ENCODE data around the gene EXD2.
A peak's percentile ranks its signal among the peaks of the same experiment; 100 is the strongest.
"Not testable (repeated sequence)": the region's sequence is repeated elsewhere in the genome, so short reads cannot be mapped to it uniquely, and the experiment has no call there.

The EXD2 gene, protein sequence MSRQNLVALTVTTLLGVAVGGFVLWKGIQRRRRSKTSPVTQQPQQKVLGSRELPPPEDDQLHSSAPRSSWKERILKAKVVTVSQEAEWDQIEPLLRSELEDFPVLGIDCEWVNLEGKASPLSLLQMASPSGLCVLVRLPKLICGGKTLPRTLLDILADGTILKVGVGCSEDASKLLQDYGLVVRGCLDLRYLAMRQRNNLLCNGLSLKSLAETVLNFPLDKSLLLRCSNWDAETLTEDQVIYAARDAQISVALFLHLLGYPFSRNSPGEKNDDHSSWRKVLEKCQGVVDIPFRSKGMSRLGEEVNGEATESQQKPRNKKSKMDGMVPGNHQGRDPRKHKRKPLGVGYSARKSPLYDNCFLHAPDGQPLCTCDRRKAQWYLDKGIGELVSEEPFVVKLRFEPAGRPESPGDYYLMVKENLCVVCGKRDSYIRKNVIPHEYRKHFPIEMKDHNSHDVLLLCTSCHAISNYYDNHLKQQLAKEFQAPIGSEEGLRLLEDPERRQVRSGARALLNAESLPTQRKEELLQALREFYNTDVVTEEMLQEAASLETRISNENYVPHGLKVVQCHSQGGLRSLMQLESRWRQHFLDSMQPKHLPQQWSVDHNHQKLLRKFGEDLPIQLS

DNA sequence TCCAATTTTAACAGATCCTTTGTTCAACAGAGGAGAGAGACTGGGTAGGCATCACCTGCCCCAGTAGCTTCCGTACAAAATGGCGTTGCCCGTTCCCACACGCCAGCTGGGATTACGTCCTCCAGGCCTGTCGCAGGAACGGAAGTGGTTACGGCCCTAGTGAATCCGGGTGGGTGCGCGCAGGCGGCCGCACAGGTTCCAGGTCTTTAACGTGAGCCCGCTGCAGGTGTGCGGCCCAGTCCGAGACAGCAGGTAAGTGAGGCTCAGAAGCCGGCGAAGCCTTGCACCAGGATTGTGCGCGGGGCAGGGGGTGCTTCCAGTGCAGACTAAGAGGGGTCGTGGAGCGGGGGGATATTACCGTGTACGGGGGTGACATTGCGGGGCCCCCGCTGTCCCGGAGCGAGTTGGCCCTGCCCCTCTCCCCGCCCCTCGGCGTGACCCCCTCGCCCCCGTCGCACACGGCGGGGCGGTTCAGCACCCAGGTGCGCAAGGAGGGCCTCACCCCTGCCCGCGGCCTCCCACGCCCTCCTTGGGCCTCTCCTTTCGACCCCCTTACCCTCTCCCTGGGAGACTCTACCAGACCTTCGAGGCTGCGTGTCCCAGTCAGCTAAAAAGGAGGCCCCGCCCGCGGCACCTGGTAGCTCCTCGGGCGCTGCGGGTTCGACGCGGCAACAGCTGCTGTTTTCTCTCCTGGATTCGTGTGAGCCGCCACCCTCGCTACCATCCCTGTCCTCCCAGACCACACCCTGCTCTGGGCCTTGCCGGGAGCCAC lies at the start of gene EXD2:
TSS of gene EXD2 (plus strand) at position 159 of the 772 bp plus-strand sequence. CDS start 17,973 bp downstream, outside the sequence.
- DNase-seq, result peak; percentile 74

DNA sequence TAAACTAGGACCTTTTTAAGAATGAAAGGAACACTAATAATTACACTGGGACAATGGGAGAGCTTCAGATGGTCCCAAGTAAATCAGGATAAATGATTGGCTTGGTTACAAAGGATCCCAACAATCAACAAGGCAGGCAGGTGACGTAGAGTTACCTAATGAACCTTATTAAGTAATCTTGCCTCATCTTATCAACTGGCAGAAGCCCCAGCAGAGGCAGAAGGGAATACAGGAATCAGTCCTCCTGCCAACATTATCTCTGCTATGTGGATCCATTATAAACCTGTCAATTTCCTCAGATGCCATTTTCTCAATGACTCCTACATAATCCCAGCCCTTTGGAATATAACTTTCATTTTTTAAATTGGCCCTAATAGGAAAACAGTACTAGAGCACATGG lies 49.7 kb upstream of the EXD2 start:
- DNase-seq, result no peak

DNA sequence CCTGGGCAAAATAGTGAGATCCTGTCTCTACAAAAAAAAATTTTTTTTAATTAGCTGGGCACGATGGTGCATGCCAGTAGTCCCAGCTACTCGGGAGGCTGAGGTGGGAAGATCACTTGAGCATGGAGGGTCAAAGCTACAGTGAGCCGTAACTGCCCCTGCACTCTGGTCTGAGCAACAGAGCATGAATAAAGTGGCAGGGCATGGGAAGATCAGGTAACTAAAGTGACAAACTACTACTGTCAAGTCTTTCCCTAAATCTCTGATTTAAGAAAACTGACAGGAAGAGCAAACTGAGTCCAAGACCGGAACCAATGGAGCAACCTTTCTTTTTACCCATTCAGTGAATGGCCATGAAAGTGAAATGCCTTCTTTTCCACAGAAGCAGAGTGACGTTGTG lies 49.2 kb upstream of the EXD2 start:
- DNase-seq, result no peak

DNA sequence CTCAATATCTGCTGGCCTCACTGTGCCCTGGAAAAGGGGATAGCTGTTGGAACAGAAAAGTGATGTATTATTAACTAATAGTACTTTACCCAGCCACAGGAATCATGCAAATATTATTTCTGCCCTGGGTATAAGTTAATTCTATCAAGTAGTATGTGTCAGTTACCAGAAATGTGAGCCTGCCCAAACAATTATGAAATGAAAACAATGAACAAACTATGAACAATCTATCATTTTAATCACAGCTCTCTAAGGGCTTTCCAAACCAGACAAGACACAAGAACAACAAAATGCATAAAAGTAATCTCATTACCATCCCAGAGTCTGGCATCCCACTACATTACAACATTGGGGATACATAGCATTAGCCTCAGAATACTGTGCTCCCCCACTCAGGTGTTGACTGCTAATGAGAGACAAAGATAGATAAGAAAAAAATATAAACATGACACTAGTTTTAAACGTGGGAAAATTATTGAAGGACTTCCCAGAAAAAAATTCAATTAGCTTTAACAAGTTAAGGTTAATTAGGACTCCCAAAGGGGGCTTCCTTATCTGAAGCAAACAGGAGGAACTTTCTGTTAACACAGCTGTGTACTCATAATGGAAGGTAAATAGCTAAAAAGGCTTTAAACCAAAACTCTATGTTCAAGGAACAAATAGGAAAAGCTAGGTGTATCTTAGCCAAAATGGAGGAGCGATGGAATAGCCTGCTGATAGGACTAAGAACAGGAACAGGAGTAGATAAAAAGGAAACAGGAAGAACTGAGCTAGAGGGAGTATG lies 41.6 kb upstream of the EXD2 start:
- DNase-seq, result no peak

DNA sequence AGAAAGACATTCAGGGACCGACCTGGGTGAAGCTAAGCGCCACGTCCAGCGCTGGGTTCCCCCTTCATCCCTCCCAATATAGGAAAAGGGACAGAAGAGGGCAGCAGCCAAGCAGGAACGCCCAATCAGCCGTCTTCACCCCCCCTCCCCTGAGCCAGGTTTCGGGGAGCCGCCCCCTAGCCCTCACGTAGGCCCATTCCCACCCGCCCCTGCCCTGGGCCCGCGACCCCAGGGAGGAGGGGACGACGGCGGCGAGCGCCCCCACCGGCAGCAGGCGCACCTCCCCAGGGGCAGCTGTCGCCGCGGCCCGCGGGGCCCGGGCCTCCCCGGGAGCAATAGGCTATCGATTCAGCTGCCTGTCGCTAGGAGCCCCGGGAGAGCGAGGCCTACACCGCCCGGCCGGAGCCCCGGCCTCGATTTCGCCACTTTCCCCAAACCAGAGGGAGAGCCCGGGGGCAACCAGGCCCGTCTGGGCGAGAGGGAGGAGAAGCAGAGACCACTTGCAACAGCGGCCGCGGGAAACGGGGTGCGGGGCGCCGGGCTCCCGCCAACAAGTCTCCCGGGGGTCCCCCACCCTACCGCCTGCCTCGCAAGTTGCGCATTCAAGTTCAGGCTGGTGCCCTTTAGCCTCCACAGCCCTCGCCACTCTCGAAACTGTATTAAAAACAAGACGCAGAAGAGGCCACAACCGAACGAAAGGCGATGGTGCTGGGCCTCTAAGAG lies 39.7 kb upstream of the EXD2 start:
- no peak for DNase-seq

- no peak for DNase-seq
Measured at GRCh38 chr14:69152181-69152901, 39.0 kb upstream of the EXD2 start.

DNA sequence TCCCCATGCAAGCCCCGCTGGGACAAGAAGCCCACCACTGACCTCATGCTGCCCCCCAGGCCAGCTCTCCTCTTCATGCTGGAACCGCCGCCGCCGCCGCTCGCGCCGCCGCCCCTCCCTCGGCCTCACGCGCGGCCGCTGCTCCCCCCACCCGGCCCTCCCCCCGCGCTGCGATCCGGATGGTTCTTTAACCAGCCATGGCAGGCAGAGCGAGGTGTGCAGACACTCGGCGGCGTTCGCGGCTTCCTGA lies 38.5 kb upstream of the EXD2 start, which contains the start of gene DCAF5:
TSS of gene DCAF5 (minus strand) at position 218 of the 250 bp plus-strand sequence. CDS start at position 77, 141 bp downstream.
- peak; percentile 60 for DNase-seq

DNA sequence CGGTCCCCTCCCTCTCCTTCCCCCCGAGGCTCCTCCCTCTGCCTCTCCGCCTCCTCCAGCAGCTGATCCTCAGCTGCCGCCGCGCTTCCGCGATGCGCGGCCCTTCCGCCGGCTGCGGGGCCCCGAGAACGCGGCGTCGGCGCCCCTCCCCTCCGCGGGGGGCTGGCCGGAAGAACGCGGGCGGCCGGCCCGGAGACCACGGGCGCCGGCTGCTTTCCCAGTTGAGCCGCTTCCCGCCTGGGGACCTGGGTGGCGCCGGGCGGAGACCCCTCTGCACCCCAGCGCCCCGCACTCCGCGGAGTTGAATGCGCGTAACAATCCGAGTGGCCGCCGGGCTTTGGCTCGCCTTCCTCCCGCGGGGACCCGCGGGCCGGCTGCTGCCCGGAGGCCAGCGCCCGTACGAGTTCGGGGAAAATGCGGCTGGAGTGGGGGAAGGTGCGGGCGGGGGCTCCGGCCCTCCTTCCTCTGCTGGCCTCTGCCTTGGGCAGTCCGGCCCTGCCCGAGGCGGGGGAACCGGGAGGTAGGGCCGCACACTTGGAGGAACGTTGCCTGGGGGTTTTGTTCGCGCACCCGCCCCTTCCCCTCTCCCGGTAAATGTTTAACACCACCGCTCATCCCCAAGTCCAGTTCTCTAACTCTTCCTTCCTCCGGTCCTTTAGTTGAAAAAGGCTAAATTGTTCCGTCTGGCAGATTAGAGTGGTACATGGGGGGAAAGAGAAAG lies 38.0 kb upstream of the EXD2 start:
- DNase-seq, result no peak

- no peak for DNase-seq
Measured at GRCh38 chr14:69153873-69154270, 37.4 kb upstream of the EXD2 start.

DNA sequence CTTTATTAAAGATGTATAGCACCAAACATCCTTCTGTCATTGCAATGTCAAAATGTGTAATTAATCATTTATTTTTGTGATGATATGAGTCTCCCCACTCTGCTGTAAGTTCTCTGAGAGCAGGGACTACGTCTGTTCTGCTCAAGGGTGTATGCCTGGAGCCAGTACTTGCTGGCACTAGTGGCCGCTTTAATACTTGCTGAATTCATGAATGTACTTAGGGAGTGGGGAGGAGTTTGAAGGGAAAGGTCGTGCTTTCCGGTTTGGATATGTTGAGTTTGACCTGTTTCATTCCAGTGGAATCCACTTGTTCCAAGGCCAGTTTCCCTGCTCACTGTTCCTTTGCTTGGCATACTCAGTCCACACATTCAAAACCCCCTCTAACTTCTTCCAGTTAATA lies 36.5 kb upstream of the EXD2 start:
- no peak for DNase-seq

DNA sequence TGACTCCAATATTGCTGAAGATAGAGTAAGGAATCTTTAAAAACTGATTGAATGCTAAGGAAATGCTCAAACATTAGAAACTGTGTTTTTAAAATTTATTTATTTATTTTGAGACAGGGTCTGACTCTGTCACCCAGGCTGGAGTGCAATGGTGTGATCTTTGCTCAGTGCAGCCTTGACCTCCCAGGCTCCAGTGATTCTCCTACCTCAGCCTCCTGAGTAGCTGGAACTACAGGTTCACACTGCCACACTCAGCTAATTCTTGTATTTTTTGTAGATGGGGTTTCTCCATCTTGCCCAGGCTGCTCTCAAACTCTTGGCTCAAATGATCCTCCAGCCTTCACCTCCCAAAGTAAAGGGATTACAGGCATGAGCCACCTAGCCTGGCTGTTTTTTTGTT lies 35.1 kb upstream of the EXD2 start:
- DNase-seq, result no peak

DNA sequence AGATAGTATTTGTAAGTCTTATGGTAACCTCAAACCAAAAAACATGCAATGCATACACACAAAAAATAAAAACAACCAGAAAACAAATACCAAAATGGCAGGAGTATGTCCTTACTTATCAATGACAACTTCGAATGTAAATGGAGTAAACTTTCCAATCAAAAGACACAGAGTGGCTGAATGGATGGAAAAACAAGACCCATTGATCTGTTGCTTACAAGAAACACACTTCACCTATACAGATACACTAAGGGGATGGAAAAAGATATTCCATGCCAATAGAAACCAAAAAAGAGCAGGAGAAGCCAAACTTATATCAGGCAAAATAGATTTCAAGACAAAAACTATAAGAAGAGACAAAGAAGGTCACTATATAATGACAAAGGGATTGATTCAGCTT lies 29.7 kb upstream of the EXD2 start:
- no peak for DNase-seq

DNA sequence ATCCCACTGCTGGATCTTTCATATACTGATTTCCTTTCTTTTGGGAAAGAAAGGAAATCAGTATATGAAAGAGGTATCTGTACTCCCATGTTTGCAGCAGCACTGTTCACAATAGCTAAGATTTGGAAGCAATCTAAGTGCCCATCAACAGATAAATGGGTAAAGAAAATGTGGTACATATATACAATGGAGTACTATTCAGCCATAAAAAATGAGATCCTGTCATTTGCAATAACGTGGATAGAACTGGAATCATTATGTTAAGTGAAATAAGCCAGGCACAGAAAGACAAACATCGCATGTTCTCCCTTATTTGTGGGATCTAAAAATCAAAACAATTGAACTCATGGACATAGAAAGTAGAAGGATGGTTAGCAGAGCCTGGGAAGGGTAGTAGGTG lies 25.5 kb upstream of the EXD2 start:
- DNase-seq, result not testable (repeated sequence)

GRCh38 chr14:69170839-69171238 lies 20.5 kb upstream of the EXD2 start:
- DNase-seq, result no peak

- DNase-seq, result no peak
Measured at GRCh38 chr14:69171569-69171968, 19.7 kb upstream of the EXD2 start.

GRCh38 chr14:69175130-69175529 lies 16.2 kb upstream of the EXD2 start:
- DNase-seq, result no peak

GRCh38 chr14:69181491-69181890 lies 9.8 kb upstream of the EXD2 start:
- no peak for DNase-seq

- DNase-seq, result not testable (repeated sequence)
Measured at GRCh38 chr14:69182580-69182979, 8.7 kb upstream of the EXD2 start.

DNA sequence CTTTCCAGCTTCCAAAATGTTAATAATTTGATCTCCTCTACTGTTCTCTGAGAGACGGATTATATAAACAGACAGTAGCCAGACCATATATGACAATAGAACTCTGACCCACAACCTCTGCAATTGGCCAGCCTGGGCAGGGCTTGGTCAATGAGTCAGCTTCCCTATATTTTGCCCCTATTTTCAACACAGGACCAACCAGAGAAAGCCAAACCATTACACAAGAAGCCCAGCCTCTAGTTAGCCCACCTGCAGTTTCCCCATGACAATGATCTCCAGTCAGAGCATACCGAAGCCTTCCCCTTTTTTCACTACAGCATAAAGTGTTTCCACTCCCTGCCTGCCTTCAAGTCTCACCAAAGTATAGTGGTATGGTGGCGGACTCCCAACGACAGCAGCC lies 7.6 kb upstream of the EXD2 start:
- DNase-seq, result no peak

GRCh38 chr14:69190191-69190590 lies 1.1 kb upstream of the EXD2 start:
- no peak for DNase-seq

DNA sequence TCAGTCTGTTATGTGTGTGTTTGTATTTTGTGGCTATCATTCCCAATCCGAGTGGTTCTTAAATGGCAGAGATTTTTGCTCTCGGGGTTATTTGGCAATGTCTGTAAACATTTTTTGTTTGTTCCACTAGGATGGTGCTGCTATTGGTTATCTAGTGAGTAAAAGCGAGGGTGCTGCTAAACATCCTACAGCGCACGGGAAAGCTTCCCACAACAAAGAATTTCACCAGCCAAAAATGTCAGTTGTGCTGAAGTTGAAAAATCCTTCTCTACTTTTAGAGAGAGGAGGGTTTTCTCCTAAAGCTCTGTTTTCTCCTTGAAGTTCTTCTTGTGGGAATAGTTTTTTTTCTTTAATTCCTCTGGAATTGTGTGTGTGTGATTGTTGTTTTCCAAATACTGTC lies 2.4 kb downstream of the EXD2 start:
- DNase-seq, result no peak

Data from NCI-H1436 treated with DMSO at 0.1 percent for 48 hours (cell line).